Right atrium auricular region (tissue), 2 donors: ENCODE data around the gene BHLHA15. TPM values are rescaled to one million over a fixed set of nuclear protein-coding genes. Genes with fewer than 3 reads are reported as not detected.

Experiments
- DNase-seq: peaks from one replicate; pipeline ENCODE4 v3.0.0-alpha.2; 2019; ENCODE audit warnings: low spot score
- H3K27ac ChIP-seq, 2 donors: fragments of 200-600 bp; sonication (generic); 1 replicate in 1 of 2; 2 replicates in 1 of 2; pipeline ENCODE4 v1.5.1; 2016 to 2019
- H3K27me3 ChIP-seq, 2 donors: fragments of 200-600 bp; sonication (generic); one replicate each; pipeline versions ENCODE4 v1.5.1 to v1.6.0; 2017 to 2019
- H3K36me3 ChIP-seq: fragments of 200-600 bp; sonication (generic); one replicate; pipeline ENCODE4 v1.5.1; 2016
- H3K4me1 ChIP-seq, 2 donors: fragments of 200-600 bp; sonication (generic); one replicate each; pipeline versions ENCODE4 v1.5.1 to v1.6.0; 2017 to 2019
- H3K4me3 ChIP-seq, 2 donors: fragments of 200-600 bp; sonication (generic); 1 replicate in 1 of 2; 2 replicates in 1 of 2; pipeline ENCODE4 v1.5.1; 2017 to 2019; ENCODE audit warnings: mild to moderate bottlenecking in 1 of 2, moderate library complexity in 1 of 2
- H3K9me3 ChIP-seq, 2 donors: fragments of 200-600 bp; sonication (generic); one replicate each; pipeline ENCODE4 v1.5.1; 2019
- total RNA-seq, 2 donors: library from RNA; depleted of rRNA; stranded (reverse); fragments of >200 nt; gene quantifications; one replicate each; pipeline ENCODE4 v1.1.0, GENCODE V29; 2016
- TF ChIP-seq, protein P1 (sequence below), 2 donors: fragments of 200-600 bp; sonication (generic); IDR thresholded peaks; one replicate each; pipeline ENCODE4 v1.5.1; 2019; ENCODE audit warnings: antibody characterized with exemption in 2 of 2

BHLHA15 gene
- total RNA-seq, 2 donors from 2014 or later, result 0.83 TPM; not detected in 1

GRCh38 chr7:98213888-98214810, 2.9 kb downstream of the BHLHA15 start:
- no peak overlapping the region for H3K27ac ChIP-seq
- H3K4me3 ChIP-seq, result no peak overlapping the region
- no peaks in the 10 kb centered on the region for H3K27me3 ChIP-seq
- peaks cover 0 to 10% of the 10 kb centered on the region in 2 donors for H3K4me1 ChIP-seq
- H3K9me3 ChIP-seq, result no peaks in the 10 kb centered on the region
- H3K36me3 ChIP-seq, result no peaks in the 10 kb centered on the region
- TF ChIP-seq, protein P1, sequence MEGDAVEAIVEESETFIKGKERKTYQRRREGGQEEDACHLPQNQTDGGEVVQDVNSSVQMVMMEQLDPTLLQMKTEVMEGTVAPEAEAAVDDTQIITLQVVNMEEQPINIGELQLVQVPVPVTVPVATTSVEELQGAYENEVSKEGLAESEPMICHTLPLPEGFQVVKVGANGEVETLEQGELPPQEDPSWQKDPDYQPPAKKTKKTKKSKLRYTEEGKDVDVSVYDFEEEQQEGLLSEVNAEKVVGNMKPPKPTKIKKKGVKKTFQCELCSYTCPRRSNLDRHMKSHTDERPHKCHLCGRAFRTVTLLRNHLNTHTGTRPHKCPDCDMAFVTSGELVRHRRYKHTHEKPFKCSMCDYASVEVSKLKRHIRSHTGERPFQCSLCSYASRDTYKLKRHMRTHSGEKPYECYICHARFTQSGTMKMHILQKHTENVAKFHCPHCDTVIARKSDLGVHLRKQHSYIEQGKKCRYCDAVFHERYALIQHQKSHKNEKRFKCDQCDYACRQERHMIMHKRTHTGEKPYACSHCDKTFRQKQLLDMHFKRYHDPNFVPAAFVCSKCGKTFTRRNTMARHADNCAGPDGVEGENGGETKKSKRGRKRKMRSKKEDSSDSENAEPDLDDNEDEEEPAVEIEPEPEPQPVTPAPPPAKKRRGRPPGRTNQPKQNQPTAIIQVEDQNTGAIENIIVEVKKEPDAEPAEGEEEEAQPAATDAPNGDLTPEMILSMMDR (IDR thresholded peaks at IDR 0.05), result no peak
- DNase-seq, result no peak

DNA sequence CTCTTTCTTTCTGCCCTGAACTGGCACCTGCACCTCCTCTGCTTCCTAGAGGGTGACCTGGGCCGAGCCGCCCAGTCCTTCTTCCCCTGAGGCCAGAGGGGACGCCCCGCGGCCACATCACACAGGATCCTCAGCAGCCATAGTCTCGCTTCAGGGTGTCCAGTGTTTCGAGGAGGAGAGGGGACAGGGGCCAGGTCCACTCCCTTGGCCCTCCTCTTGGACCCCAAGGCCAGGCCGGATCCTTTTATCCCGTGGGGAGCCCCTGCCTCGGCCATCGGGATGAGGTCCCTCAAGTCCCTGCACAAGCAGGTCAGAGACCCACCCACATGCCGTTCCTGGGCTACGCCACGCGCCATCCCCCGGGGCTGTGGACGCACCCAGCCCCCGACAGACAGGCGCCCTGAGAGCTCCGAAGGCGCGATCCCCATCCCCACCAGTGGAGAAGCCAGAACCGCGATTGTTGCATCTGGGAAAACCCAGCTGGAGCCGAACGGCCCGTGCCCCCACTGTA, 3.6 kb downstream of the BHLHA15 start:
- no peaks in the 10 kb centered on the region for H3K9me3 ChIP-seq
- no peak overlapping the region for H3K4me3 ChIP-seq
- TF ChIP-seq, protein P1 (IDR thresholded peaks at IDR 0.05), result no peak
- H3K4me1 ChIP-seq, result peaks cover 0 to 10% of the 10 kb centered on the region in 2 donors
- DNase-seq, result no peak
- no peak overlapping the region for H3K27ac ChIP-seq
- no peaks in the 10 kb centered on the region for H3K27me3 ChIP-seq
- H3K36me3 ChIP-seq, result no peaks in the 10 kb centered on the region

GRCh38 chr7:98215561-98216495, 4.6 kb downstream of the BHLHA15 start:
- no peak for DNase-seq
- peaks cover 0 to 5% of the 10 kb centered on the region in 2 donors for H3K4me1 ChIP-seq
- no peak overlapping the region for H3K27ac ChIP-seq
- H3K36me3 ChIP-seq, result no peaks in the 10 kb centered on the region
- TF ChIP-seq, protein P1 (IDR thresholded peaks at IDR 0.05), result no peak
- H3K27me3 ChIP-seq, result no peaks in the 10 kb centered on the region
- H3K9me3 ChIP-seq, result no peaks in the 10 kb centered on the region
- H3K4me3 ChIP-seq, result no peak overlapping the region

DNA sequence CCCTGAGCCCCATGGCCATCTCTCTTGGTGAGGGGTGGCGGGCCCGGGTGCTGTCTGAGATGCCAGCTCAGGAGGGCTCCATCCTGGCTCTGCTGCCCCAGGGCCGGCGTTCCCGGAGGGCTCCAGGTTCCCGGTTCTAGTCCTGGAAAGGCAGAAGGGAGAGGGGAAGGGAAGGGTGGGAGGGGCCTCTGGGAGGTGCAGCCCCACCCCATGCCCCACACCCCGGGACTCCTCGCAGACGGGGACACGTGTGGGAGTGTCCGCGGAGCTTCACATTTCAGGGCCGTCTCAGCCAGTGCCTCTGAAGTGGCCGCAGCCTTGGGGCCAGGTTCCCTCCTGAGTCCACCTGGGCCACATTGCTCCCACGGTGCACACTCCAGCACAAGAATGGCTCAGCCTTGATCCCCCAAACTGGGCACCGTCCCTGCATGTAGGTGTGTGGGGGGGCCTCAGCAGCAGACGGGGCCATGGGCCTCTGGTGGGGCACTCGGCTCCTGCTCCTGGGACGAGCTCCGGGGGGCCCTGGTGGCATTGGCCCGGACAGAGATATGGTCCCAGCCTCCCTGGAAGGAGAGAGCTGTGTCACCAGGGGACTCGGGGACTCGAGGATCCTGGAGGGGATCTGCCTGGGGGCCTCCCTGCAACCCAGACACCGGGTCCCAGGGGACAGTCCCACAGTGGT, 5.8 kb downstream of the BHLHA15 start:
- no peak overlapping the region for H3K4me3 ChIP-seq
- TF ChIP-seq, protein P1 (IDR thresholded peaks at IDR 0.05), result no peak
- H3K27ac ChIP-seq, result no peak overlapping the region
- H3K4me1 ChIP-seq, result no peaks in the 10 kb centered on the region
- no peak for DNase-seq
- no peaks in the 10 kb centered on the region for H3K9me3 ChIP-seq
- H3K36me3 ChIP-seq, result peaks cover 8% of the 10 kb centered on the region
- H3K27me3 ChIP-seq, result no peaks in the 10 kb centered on the region
